GM18502 (cell line): Measurements from ENCODE around the gene UST.

Experiments
- ATAC-seq: cut with Tn5 transposase; IDR thresholded peaks from one replicate; pipeline ENCODE4 v1.9.1; 2021; ENCODE audit warnings: mild to moderate bottlenecking; ENCODE audit not compliant: unreplicated experiment, poor library complexity

The UST gene

DNA sequence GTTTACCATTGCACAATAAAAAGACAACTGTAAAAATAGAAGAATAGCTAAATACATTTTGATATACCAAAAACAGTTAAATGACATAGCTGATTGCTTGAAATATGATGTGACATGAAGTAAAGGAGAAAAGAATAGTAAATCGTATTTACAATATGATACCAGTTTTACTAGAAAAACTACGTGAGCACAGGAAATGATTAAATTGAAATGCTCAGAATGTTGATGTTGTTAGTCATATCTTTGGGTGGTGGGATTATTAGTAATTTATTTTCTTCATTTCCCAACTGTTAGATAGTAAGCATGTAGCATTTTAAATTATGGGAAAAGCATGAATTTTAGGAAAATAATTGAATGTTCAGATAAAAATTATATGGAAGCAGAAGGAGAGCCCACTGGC lies 302.4 kb downstream of the UST start:
- ATAC-seq, result no peak

DNA sequence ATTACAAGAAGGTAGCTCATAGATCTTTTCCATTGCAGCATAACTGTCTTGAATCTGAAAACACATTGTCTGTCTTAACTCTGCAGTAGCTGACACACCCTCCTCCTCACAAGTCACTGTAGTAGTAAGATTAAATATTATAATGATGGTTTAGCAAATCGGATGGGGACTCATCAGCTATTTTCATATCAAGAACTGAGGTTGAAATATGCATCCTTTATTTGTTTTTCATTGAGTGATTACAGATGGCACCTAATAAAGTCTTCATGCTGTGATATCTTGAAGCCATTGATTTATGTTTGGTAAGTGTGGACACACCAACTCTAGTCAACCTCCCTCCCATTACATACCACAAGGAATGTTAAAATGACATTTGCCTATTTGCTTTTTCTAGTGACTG lies 303.3 kb downstream of the UST start:
- ATAC-seq, result no peak

DNA sequence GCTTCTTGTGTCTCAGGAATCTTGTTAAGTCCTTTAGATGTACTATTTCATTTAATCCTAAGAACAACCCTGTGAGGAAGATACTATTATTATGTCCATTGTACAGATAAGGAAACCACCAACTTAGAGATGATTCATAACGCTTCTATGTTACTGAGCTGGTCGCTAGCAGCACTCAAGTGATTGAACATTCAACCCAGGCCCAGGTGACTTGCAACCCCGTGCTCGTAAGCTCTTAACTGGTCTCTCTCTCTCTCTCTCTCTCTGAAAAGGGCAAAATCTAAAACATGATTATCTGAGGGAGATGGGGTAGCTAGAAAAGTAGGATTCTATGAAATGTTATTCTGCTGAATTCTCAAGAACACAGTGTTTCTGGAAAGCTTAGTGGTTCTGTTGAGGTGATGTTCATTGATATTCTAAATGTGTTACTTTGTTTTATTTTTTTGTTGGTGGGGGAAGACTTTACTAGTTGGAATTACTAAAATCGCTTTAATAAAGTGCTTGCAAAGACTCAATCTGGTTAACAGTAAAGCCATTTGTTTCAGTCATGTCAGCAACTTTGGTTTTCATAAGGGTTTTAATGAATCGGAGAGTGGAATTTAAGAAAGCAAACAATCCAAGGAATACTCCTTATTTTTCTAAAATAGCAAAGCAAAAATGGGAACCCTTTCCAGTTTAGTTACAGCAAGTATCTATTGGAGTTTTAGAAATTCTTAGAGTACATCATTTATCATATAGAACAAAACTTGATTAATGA lies 305.7 kb downstream of the UST start:
- peak; percentile 72 for ATAC-seq

DNA sequence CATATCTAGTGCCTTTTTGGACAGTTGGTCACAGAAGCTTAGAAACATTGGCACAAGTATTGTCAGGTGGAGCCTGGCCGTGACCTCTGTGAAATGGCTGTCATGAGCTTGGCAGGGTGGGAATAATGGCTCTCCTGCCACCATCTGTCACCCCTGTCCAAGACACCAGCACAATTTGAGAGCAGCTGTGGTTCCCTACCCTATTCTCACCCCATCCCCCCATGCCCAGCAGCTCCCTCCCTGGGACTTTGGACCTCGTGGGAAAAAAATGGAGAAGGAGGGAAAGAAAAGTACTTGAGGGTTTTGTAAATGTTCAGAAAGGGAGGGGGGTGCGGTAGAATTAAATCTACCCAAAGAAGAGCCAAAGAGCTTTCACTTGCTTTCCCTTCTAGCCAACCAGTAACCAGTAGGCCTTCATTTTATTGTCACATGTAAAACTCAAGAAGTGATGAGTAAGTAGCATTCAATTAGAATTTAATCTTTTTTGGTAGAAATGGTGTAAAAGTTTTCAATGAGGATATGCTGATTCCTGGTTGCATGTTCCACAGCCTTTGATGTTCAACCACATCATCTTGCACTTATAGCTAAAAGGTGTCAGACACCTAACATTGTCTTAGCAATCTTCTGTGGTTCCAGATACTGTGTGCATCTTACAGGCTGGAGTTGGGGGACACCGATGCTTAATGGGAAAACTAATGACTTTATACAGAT lies 307.2 kb downstream of the UST start:
- no peak for ATAC-seq

DNA sequence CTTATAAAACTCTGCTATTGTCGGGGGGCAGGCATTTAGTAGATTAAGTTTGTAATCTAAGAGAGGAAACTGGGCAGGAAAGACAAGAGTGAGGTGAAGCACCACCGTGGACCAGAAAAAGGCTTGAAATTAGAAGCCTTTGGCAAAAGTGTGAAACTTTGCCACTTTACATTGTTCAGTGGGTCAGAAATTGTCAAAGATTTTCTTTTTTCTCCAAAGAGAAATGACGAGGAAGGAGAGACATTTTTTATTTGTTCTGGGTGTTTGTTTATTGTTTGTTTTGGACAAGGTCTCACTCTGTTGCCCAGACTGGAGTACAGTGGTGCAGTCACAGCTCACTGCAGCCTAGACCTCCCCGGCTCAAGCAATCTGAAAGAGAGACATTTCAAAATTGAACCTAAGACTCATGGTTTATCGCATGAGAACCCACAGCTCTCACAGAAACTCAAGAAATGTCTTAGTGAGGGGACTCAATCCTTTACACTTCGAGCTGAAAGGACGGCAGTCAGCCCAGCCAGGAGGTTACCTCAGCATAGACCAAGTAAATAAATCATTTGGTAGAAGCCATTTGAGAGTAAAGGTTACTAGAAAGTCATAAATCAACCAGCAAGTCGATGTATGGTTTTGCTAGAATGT lies 307.8 kb downstream of the UST start:
- peak; percentile 86 for ATAC-seq

DNA sequence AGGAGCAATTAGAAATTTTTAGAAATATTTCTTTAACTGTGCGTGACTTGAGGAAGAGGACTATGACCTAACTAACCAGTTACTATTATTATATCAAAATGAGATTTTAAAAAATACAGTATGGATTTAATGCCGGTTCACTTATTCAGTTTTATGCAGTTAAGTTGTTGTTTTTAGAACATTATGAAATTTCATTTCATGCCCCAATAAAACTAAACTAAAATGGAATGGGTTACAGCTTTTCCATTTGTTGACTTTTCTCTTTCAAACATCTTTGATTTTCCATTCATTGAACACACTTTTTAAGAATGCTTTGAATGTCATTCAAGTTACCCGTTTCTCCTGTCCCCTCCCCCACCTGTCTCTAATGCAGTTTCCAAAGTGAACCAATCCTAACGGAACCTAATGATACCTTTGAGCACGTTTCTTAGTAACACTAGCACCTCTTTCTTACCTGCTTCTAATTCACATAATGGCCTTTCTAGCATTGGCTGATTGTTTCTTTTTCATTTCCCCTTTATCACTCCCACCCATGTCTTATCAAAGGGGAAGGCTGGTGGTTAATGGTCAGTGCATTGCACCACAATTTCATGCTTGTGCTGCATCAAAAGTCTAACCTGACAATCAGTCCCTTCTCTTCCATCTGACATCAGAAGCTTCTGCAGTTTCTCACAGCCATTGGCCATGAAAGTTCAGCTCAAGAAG lies 308.5 kb downstream of the UST start:
- no peak for ATAC-seq

DNA sequence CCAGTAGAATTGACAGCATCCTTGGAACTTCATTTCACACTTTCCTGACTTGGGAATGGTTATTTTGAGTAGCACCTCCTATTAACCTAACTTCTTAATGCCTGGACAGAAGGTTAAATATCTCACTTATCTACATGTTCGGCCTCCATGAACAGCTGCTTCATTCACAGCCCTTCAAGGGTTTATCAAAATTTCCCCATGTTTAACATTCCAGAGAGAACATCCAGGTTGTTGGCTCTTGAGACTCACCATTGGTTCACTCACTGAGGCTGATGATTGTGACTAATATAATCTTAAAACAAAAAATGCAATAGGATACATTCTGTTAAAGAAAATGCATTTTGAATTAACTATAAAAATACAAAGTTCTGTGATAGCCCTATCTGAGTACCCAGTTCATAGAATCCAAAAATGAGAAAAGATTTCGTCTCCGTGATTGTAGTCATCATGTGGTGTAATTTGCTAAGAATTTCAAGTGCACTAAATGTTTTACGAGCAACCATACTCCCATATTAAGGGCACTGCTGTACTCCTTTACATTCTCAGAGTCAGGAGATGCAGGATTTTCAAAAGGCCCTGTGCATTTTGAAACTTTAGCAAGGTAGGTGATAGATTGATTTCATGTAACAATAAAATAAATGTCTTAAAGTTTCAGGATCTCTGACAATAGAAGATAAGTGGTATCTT lies 310.1 kb downstream of the UST start:
- ATAC-seq, result no peak

DNA sequence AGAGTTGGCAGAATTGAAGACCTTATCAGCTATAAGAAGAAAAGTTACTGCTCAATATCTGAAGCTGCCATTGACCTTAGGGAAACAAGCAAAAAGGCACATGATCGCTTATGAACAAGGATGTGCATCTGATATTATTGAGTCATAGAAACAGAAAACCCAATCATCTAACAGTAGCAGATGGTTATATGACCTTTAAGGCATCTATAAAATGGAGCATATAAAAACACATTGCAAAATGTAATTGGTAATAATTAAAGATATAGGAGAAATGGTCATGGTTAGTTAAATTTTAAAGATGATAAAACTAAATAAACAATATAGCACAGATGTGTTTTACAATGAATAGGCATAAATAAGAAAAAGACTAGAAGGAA lies 310.6 kb downstream of the UST start:
- ATAC-seq, result no peak

DNA sequence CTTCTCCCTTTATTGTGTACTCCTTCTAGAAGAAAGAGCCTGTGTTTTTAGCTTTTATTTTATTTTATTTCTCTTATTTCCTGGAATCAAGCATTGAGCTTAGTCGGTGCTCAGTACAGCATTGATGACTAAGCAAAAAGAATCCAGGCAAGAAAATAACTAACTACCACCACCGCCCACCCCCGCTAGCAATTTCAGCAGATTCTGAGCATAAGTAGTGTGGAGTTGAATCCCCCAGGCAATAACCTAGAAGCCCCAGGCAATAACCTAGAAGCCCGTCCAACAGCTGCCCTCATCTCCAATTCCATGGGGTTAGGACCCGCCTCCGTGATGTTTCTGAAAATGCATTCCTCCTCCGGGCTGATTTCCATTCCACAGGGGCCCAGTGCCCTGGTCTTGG lies 312.7 kb downstream of the UST start:
- ATAC-seq, result no peak

DNA sequence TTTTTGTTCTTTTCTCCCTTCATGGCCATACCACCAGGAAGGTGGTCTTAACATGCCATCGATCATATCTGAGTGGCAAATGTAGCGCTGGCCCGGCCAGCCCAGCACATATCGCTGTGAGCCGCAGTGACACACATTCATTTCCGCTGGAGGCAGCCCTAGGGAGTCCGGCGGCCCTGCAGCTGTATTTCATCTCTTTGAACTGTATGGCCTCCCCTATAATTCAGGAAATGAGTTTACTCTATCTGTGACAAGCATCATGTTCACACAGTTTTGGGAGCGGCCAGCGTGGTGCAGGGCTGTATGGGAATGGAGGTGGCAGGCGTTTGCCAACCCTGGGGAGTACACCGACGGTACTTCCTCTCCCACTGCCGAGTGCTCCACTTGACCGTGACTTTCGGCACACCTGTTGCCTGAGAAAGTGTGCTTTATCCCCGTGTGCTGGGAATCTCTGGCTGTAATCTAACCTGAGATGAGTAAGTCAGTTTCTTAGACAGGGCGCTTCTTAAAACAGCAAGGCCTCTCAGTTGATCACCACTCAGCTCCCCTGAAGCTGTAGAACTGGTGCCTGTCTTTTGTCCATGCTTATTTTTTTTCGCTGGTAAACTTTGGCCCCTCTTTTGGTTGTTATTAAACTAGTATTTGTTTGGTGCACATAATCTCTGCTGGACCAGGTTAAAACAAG lies 313.6 kb downstream of the UST start:
- peak; percentile 90 for ATAC-seq

DNA sequence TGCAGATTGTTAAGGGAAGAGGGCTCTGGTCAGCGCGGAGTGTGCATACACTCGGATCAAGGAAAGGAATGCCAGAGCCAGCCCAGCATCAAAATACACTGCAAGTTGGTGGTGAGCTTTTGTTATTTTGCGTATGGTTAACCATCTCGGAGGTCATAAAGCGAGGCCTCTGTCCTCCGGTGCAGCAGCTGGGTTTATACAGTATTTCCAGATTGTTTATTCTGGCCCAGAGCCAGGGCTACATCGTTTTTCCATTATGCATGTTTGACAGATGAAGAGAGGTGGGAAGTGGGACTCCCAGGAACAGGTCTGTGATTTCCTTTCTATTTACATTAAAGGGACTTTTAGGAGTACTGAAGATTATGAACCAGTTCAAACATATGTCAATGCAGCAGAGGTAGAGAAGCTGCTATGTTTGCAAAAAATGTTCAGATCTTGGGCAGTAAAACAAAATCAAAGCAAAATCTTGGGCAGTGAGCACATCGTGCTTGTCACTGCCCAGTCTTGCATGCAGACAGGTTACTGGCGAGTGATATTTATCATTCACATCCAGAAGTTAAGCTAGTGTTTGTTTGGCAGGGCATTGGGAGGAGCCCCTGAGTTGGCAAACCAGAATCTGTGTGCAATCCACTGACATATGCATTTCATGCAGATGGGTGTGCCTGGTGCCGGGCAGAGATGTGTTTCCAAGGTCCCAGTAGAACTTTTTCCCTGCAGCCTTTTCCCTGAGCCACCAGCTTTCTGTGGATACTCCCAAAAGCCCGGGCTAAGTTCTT lies 314.3 kb downstream of the UST start:
- no peak for ATAC-seq

DNA sequence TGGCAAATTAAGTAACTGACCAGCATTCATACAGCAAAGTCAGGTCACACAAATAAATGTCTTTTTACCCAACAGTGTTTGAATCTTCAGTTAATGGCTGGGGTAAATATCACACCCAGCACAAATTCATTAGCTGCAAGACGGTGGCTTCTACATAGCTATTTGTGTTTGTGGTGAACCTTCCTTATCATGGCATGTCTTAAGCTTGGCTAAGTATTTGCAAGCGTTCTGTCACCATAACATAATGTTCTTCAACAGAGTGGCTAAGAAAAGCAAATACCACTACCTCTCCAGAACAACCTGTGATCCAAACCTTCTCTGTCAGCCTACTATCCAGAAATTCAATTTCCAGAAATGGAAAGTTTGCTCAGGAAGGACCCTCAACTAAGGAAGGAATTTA lies 315.1 kb downstream of the UST start:
- no peak for ATAC-seq

DNA sequence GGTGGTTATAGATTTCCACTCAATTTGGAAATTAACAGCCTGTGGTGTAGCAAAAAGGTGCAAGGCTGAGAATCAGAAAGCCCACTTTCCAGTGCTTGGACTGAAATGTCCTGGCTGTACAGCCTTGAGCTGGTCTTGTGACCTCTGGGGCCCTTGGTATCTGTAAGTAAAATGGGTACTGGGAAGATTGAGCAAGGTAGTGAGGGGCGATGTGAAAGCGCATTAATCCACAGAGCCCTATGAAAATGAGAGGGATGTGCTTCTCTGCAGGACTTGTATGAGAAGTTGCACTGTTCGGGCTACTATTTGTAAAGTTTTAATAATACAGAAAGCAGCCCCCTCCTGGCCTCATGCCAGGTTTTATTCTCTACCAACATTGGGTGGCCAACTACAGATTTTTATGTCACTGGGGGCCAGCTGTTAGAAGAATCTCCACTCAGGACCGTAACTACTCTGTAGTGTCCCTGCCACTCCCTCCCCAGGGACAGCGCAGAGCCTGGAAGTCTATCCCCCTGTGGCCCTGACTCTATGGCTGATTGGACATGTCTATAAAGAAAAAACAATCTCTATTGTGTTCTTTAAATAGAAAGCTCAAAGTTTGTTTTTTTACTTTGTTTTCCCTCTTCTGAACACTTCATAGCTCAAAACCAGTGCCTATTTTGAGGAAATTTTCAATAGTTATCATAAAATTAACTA lies 316.0 kb downstream of the UST start:
- no peak for ATAC-seq

DNA sequence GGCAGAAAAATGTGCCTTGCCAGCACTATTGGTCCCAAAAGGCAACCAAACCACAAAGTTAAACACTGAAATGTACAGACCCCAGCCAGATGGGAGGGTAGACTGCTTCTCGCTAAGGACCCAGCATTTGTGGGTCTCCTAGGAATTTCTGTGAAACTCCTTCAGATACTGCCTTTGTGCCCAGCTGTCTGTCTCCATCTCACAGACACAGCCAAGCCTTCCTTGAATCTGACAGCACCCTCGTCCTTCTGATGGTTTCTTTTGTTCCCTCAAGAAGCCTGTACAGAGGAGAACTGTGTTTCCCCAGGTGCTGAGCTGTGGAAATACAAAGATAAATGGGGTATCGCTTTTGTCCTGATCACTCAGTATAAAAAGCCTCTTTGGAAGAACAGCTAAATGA lies 316.6 kb downstream of the UST start:
- ATAC-seq, result no peak

DNA sequence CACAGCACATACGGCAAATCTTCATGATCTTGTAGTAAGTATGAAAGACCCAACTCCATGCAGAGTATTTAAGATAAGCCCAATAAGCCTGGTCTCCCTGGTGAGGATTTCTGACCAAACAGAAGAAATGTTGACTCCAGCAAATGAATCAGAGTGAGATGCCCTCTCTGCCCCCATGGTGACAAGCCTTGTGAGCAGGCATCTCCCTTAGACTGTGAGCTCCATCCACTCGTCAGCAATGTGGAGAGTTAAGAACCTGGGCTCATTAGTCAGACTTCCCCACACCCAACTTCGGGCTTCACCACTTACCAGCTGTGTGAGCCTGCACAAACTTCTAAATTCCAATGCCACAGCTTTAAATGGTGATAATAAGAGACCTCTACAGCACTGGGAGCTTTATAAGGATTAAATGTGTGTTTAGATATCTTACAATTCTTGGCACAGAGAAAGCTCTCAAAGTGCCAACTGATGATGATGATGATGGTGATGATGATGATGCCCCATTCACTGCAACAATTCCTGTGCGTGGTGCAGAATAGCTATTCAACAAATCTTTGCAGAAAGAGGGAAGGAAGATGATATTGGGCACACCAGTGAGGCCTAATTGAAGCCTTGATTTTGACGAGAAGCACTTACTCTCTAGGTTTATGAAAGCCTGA lies 317.3 kb downstream of the UST start:
- no peak for ATAC-seq

DNA sequence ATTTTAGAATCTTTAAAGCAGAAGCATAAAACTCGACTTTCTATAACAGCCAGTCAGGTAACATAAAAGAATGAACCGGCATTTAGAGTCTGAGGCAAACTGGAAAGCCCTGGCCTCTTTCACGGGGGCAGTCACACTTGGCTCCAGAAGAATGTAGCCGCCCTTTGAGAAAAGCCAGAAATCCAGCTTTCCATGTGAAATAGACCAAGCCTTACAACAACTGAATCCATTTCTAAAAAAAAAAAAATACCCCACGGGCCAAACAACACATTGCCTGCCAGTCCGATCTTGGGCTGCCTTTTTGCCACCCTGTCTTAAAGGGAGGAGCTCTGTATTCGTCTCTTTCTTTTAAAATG lies 317.8 kb downstream of the UST start:
- no peak for ATAC-seq

DNA sequence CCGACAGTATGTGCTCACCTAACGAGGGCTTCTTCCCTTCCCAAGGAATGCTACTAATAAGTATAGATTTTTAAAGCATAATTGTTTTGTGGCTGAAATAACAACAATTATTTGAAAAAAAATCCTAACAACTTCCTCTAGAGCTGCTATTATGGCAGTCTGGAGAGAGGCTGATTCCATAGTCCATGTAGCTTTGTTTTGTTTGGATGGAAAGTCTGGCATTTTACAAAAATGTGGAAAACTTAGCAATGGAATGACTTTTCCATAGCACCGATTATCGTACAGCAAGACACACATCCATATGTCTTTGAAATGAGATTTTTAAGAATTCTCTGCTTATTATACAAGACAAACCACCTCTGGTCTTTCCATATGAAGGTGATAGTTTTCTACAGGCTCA lies 318.3 kb downstream of the UST start:
- ATAC-seq, result no peak
